HG03108 (cell line): ENCODE results near the gene HID1.
"Not testable (repeated sequence)": the region's sequence is repeated elsewhere in the genome, so short reads cannot be mapped to it uniquely, and the experiment has no call there.

Experiments
- ATAC-seq: cut with Tn5 transposase; IDR thresholded peaks from one replicate; pipeline ENCODE4 v1.9.1; 2021; ENCODE audit warnings: moderate library complexity; ENCODE audit not compliant: unreplicated experiment

HID1 gene

DNA sequence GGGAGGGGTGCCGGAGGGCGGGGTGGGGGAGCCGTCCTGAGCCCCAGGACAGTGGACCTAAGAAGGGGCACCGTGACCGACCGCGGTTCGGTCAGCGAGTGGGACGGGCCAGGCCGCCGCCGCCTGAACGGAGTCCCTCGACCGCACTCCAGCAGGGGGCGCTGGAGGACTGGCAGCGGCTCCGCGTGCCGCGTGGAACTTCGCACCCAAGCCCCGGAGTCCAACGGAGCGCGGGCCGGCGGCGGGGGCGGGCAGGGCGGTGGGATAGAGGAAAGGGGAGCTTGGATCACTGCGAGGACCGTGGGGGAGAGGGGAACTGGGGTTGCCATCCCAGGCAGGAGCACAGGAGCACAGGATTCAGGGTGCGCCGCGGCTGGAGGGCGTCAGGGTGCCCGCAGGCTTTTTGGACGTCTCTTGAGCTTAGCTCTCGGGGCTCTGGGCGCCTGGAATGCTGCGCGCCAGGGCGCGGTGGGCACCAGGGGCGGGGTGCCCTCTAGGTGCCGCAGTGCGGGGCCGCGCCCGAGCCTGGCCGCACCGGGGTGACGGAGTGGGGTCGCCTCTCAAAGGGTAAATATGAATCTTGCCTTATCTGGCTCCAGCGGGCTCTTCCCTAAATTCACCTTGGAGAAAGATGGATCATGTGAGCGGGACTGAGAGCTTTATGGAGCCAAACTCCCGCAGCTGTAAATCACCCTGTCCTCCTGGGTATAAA lies 48.9 kb downstream of the HID1 start:
- ATAC-seq = no peak

DNA sequence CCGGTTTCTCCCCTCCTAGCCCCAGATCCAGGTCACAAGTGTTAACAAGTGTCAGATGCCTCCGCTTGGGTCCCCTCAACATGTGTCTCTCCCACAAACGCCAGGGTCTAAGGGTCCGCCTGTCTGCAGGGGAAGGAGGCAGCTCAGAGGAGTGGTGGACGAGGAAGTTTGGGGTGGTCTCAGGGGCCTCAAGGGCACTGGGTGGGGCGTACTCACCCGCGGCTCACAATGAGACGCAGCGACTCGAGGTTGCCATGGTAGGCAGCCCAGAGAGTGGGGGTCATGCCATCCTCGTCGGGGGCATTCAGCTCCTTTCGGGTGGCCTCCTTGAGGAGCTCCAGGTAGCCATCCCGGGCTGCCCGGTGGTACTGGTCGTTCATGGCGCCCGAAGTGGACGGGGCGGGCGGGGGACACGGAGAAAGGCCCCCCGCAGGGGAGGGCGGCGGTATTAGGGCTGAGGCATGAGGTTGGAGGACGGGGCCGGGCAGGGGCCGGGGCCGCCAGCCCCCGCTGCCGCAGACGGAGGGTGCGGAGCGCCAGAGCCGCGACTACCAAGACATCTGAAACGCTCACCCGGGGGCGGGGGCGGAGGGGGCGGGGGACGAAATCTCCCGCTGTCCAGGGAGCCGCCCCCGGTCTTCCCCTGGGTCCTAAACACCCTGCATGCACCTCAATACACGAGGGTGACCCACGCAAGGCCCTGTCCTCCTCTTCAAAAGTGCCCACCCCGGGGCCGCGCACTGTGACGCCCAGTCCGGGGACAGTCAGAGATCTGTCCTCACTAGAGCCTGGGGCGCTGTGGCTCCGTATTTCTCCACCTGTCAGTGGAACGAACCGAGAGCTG lies 49.6 kb downstream of the HID1 start, which contains the start of gene USH1G:
Gene USH1G, minus strand, starts transcription at position 562 of the 844 bp plus-strand sequence. Its CDS starts 182 bp downstream, at position 380.
- ATAC-seq = no peak

DNA sequence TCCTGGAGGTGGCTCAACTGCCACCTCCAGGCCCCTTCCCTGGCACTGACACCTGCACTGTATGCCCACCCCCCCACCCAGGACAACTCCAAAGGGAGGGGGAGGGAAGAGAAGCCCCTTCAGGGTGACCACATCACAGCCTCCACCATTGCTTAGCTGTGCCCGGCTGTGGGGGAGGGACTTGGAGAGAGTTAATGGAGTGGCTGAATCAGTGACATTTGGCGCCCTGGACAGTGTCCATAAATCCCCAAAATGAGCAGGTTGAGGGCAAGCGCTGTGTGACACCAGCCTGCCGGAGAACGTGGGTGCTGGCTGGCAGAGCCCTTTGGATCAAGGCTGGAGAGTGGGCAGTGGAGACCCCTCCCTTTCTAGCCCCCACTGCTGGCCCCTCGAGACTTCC lies 50.4 kb downstream of the HID1 start:
- no peak for ATAC-seq

DNA sequence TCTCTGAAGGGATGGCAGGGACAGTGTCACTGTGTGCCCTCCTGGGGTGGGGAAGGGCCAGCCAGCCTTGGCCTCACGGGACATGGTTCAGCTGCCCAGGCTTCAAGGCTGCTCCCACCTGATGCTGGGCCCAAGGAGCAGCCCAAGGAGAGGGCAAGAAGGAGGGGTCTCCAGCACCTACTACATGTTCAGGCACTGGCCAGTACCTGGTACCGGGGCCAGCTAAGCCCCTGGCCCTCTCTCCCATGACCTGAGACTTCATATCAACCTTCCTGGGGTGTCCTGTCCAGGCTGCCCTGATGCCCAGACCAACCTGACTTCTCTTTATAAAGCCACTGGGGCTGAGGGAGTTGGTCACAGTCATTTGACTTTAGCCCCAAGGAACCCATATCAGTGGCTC lies 50.8 kb downstream of the HID1 start:
- ATAC-seq = no peak

DNA sequence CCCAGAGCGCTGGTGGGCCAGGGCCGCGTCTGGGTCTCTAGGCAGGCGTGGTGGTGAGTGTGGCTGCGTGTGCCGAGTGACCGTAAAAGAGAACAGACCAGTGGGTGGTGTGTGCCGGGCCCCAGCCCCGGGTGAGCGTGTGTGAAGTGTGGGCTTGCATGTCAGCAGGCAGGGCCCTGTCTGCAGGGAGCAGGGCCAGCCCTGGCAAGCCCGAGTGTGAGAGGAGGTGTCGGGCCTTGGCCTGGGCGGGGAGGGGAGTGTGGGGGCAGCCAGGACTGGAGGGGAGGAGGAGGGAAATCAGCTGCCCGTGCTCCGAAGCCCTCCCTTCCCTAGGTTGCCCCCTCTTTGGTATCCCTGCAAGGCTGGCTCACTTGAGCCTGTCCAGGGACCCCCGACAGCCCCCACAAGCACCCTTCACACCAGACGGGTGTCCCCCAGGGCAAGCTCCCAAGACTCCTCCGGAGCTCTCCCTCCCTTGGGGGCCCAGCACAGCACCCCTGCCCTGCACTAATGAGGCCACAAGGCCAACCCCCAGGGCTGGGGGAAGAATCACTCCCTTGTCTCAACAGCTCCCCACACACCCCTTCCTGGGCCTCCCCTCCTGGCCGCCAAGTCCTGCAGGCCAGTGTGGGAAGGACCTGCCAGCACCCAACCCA lies 51.4 kb downstream of the HID1 start:
- no peak for ATAC-seq

DNA sequence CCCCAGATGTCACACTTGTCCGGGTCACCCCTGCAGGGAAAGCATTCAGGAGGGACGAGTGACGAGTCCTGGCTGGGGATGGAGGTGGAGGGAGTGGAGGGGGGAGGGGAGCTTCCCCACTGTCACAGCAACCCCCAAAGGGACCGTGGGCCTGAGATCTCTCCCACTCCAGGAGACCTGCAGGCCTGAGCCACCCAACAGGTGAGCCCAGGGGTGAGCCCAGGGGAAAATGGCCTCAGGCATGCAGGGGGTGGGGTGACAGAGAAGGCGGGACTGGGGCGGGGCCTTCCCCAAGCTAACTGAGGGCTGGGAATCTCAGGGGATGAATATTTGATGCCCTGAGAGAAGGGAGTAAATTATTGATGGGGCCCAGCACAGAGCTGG lies 51.9 kb downstream of the HID1 start:
- no peak for ATAC-seq

DNA sequence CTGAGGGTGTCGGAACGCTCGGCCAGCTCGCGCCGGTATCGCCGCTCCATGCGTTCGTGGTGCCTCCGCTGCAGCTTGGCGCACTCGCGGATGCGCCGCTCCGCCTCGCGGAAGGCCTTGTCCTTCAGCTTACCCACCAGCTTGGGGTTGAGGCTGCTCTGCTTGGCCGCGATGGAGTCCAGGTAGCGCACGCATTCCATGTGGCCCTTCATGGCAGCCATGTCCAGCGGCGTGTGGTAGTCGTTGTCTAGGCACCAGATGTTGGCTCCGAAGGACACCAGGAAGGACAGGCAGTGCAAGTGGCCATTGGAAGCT lies 52.3 kb downstream of the HID1 start:
- no peak for ATAC-seq

DNA sequence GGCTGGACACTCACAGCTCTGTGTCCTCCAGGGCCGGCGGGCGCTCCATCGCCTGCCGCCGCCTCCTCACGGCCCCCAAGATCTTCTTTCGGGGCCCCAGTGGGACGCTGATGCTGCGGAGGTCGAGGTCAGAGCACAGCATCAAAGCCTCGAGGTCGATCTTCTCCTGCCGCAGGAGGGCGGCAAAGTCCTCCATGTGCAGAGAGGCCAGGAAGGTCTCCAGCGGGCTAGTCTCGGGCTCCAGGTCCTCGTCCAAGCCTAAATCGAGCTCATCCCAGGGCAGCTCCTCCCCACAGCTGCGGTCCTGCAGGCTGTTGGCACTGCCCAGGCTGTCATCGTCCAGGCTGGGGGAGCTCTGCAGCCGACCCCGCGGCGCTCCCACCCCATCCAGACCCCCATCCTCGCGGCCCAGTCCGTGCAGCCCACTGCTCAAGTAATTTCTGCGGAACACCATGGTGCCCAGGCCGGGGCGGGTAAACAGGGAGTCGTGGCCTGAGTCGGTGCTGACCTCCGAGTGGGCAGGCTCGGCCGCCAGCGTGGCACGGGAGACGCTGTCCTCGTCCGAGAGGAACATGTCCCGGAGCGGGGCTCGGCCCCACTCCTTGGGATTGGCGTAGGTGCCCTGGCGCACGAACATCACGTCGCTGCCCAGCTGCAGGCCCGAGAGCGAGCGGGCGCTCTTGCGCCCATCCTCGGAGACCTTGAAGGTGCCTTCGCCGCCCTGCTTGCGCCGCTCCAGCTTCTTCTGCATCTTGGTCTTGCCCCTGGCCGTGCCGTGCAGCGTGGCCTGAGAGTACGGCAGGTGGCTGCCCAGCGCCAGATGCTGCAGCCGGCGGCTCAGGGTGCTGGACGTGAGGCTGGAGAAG lies 52.9 kb downstream of the HID1 start:
- ATAC-seq = no peak

DNA sequence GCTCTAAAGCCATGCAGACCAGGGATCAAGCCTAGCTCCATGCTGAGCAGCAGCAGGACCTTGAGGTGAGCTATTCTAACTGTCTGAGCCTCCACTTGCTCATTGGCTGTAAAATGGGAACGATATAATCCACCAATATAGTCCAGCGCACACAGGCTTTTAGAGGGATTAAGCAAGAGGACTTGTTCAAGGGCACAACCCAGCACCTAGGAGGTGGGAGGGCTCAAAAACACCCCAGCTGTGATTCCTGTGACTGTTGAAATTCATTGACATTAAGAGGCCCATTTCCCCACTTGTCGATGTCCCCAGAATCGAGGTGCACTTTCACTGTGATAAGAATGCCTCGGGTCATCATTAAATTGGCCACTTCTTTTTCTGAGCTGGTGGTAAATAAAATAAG lies 53.7 kb downstream of the HID1 start:
- ATAC-seq = no peak

DNA sequence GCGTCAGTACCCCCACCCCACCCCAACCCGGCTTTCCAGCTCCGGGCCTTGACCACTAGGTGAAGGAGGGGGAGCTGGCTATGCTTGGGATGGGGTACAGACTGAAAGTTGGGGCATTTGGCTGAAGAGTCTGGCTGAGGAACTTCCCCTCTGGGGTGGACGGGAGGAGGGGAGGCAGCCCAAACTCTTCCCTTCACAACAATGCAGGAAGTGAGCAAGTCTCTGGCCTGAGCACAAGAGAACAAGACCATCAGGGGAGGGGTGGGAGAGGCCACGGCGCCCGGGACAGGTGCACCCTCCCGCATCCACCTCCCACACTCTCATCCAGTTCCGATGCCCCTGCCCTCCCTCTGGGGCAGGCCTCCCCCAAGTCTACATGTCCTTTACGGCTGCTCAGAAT lies 55.1 kb downstream of the HID1 start:
- ATAC-seq = no peak

DNA sequence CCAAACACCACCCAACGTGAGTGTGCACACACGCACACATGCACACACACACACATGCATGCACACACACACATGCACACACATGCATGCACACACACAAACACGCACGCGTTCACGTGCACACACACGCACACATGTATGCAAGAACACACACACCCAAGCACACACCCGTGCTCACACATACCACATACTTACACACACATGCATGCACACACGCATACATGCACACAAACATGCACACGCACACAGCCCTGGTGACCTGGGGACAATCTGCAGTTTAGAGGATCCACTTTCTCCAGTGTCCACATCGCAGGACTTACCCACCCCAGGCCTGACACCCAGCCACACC lies 55.7 kb downstream of the HID1 start:
- no peak for ATAC-seq

DNA sequence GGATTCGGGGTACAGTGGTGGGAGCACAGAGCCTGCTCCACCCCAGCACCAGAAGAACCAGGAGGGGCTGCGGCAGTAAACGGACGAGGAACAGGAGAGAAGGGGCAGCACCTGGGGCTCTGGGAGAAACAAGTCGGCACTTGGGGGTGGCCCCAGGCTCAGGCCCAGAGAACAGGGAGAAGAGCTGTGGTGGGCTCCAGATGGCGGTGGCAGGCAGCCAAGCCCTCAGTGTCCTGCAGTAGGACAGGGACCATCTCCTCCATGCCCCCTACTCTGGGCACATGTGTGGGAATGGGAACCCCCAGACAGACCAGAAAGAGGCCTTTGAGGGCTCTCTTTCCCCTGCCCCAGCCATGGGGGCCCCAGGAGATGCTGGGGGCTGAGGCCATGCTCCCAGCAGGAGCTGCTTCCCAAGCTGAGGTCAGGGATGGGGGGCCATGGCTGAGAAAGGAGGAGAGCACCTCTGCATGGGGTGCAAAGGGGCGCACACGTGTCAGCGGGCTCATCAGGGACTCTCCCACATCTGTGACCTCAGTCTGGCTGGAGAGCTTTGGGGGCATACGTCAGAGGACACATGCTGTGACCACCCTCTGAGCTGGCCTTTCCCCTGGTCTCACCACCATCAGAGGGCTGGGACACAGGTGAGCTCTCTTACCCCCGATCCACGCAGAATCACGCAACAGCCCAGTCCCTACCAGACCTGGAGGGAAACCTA lies 56.3 kb downstream of the HID1 start:
- ATAC-seq = no peak

DNA sequence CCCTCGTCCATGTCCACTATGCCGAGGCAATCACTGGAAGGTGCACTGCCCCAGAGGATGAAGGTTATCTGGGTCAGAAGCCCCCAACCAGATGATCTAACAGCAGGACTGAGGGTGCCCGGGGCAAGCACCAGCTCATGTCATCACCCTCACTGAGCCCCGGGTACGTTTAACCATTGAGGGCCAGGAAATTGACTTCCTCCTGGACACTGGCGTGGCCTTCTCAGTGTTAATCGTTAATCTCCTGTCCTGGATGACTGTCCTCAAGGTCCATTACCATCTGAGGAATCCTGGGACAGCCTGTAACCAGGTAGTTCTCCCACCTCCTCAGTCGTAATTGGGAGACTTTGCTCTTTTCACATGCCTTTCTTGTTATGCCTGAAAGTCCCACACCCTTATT lies 61.1 kb downstream of the HID1 start:
- ATAC-seq = not testable (repeated sequence)

DNA sequence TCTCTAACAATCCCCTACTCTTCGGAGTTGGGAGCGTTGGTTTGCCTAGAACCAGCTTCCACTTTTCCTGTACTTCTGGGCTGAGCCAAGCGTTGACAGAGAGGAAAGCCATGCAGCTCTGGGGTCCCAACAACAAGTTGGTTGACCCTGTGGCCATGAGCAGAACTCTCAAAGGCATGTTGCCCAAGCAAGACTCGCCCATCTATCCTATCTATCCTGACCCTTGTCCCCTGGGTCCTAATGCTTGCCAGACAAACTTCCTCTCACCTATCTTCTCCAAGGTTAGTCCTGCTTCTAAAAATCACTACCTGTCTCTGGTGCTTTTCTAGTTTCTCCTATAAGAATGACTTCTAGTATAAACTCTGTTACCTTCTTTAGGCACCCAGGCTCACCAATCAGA lies 63.5 kb downstream of the HID1 start:
- ATAC-seq = not testable (repeated sequence)

DNA sequence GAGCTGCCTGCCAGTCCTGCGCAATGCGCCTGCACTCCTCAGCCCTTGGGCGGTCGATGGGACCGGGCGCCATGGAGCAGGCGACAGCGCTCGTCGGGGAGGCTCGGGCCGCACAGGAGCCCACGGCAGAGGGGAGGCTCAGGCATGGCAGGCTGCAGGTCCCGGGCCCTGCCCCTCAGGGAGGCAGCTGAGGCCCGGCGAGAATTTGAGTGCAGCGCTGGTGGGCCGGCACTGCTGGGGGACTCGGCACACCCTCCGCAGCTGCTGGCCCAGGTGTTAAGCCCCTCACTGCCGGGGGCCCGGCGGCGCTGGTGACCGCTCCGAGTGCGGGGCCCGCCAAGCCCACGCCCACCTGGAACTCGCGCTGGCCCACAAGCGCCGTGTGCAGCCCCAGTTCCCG lies 65.5 kb downstream of the HID1 start:
- ATAC-seq = no peak

DNA sequence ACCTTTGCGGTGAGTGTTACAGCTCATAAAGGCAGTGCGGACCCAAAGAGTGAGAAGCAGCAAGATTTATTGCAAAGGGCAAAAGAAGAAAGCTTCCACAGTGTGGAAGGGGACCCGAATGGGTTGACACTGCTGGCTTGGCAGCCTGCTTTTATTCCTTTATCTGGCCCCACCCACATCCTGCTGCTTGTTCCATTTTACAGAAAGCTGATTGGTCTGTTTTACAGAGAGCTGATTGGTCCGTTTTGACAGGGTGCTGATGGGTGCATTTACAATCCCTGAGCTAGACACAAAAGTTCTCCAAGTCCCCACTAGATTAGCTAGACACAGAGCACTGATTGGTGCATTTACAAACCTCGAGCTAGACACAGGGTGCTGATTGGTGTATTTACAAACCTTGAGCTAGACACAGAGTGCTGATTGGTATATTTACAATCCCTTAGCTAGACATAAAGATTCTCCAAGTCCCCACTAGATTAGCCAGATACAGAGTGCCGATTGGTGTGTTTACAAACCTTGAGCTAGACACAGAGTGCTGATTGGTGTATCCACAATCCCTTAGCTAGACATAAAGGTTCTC lies 66.3 kb downstream of the HID1 start:
- not testable (repeated sequence) for ATAC-seq

DNA sequence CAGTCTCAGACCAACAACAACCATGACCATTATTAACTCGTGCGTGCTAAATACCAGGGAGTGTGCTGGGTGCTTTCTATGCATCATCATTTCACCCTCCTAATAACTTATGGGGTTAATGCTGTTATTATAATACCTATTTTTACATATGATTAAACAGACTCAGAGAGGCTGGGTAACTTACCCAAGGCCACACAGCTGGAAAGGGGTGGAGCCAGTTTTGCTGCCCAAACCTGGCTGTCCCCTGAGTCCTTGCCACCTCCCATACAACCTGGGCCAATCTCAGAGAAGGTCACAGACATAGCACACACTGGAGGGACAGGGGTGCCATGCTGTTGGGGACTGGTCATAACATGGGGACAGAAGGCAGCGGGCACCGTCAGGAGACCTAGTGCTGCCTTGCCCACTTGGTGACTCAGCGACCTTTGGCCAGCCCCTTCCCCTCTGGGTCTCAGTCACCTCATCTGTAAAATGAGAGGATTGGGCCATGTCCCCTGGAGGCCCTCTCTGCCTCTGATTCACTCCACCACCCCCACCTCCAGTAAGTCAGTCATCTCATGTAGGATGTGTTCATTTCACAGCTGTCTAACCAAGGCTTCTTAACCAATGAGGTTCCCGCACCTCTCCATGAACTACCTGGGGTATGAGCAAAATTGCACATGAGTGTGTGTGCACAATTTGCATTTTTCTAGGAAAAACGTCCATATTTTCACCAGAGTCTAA lies 67.7 kb downstream of the HID1 start:
- no peak for ATAC-seq

DNA sequence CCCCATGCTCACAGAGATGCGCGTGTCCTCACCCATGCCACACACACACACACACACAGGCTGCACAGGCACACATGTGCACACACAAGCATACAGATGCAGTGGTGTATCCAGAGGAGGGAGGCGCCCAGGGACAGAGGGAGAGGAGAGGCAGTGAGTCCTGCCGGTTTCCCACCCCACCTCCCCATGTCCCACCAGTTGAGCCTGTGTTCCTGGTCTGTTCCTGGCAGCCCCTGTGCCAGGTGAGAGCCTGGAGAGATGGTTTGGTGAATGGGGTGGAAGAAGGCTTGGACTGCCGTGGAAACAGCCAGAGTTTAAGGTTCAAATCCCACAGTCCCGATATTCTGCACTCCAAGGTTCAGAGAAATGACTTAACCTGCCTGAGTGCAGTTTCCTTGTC lies 68.9 kb downstream of the HID1 start:
- no peak for ATAC-seq

DNA sequence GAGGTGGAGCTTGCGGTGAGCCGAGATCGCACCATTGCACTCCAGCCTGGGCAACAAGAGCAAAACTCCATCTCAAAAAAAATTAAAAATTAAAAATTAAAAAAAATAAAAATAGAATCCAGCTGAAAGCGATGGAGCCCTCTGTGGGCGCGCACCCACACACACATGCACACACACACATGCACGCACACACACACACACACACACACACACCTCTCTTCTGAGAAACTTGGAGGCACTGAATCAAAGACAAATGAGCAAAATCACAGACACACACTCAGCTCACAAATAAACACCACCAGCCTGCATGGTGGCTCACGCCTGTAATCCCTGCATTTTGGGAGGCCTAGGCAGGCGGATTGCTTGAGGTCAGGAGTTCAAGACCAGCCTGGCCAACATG lies 69.5 kb downstream of the HID1 start:
- no peak for ATAC-seq
